ENCODE data around the gene XAB2. TPM values are rescaled to one million over a fixed set of nuclear protein-coding genes. Genes with fewer than 3 reads are reported as not detected.

Gene XAB2
- total RNA-seq, result 20.9 and 23.4 TPM in 2 replicates

GRCh38 chr19:7629347-7630054 lies at the start of gene XAB2, which contains the start of gene PET100:
XAB2 (minus strand) TSS chr19:7629545; CDS start chr19:7629527, 18 bp downstream.
PET100 (plus strand) TSS chr19:7629793; CDS start chr19:7629834, 41 bp downstream.

GRCh38 chr19:7676854-7677253 lies 47.5 kb upstream of the XAB2 start, which contains the start of gene MCEMP1:
MCEMP1 (plus strand) TSS chr19:7677090; CDS start chr19:7677121, 31 bp downstream.

GRCh38 chr19:7668842-7669241 lies 39.5 kb upstream of the XAB2 start, which contains the start of gene RETN:
RETN (plus strand) TSS chr19:7669049; CDS start chr19:7669327, 278 bp downstream.

GRCh38 chr19:7636691-7637373 lies 7.5 kb upstream of the XAB2 start, which contains the start of gene STXBP2:
STXBP2 (plus strand) TSS chr19:7637110; CDS start chr19:7637150, 40 bp downstream.

GRCh38 chr19:7633698-7634097 lies 4.4 kb upstream of the XAB2 start, which contains the start of gene PCP2:
PCP2 (minus strand) TSS chr19:7633719; CDS start chr19:7633457, 262 bp downstream.

GRCh38 chr19:7595466-7596133 lies 33.7 kb downstream of the XAB2 start, which contains the start of gene CAMSAP3:
CAMSAP3 (plus strand) TSS chr19:7595863; CDS start chr19:7596003, 140 bp downstream.

Other genes starting within 250 kb of the XAB2 start
- gene PEX11G, start 140.5 kb downstream of the XAB2 start, total RNA-seq, result 2.2 and 3.8 TPM in 2 replicates
- gene ZNF358, start 113.4 kb downstream of the XAB2 start, total RNA-seq, result 8.5 and 11.4 TPM in 2 replicates
- 3.8 and 5.6 TPM in 2 replicates for gene MCOLN1, start 106.9 kb downstream of the XAB2 start, total RNA-seq
- gene PNPLA6, start 93.8 kb downstream of the XAB2 start, total RNA-seq, result 38.5 and 63.0 TPM in 2 replicates
- gene CAMSAP3, start 33.7 kb downstream of the XAB2 start, total RNA-seq, result not detected in 2 replicates
- 34.2 and 39.3 TPM in 2 replicates for gene PET100, start 248 bp upstream of the XAB2 start, total RNA-seq
- gene PCP2, start 4.2 kb upstream of the XAB2 start, total RNA-seq, result not detected in 2 replicates
- 6.6 and 8.8 TPM in 2 replicates for gene STXBP2, start 7.6 kb upstream of the XAB2 start, total RNA-seq
- not detected in 2 replicates for gene RETN, start 39.5 kb upstream of the XAB2 start, total RNA-seq
- gene MCEMP1, start 47.5 kb upstream of the XAB2 start, total RNA-seq, result not detected in 2 replicates
- gene TRAPPC5, start 51.3 kb upstream of the XAB2 start, total RNA-seq, result 124 and 126 TPM in 2 replicates
- gene FCER2, start 72.6 kb upstream of the XAB2 start, total RNA-seq, result not detected in 2 replicates
- gene CLEC4G, start 102.6 kb upstream of the XAB2 start, total RNA-seq, result not detected in 2 replicates
- not detected in 2 replicates for gene CD209, start 118.0 kb upstream of the XAB2 start, total RNA-seq
- not detected in 2 replicates for gene CLEC4M, start 133.7 kb upstream of the XAB2 start, total RNA-seq
- 13.5 and 14.7 TPM in 2 replicates for gene EVI5L, start 200.7 kb upstream of the XAB2 start, total RNA-seq
- gene PRR36, start 244.8 kb upstream of the XAB2 start, total RNA-seq, result under 0.01 TPM in 1 of 2 replicates, not detected in the other